HG02798 (cell line): ENCODE results near the gene OR4D2.
A peak's percentile ranks its signal among the peaks of the same experiment; 100 is the strongest.

Experiments
- ATAC-seq: cut with Tn5 transposase; IDR thresholded peaks from one replicate; pipeline ENCODE4 v1.9.1; 2021; ENCODE audit warnings: mild to moderate bottlenecking; ENCODE audit not compliant: unreplicated experiment, poor library complexity

OR4D2 gene

GRCh38 chr17:58205936-58206335, 39.2 kb downstream of the OR4D2 start:
- ATAC-seq, result no peak

DNA sequence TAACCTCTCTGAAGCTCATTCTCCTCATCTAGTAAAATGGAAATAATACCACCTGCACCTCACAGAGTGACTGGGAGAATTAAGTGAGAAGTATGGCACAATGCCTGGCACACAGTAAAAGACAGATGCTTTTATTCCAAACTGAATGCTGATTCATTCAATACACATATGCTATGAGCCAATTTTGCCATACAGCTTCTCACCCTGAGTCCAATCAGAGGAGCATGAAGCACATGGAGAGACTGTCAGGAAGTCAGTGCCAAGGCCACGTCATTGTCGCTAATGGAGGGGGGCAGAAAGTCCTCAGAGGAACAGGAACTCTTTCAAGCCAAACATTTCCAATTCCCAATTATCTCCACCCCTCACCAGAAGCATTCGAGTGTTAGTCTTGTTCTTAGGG, 40.7 kb downstream of the OR4D2 start:
- ATAC-seq, result no peak

GRCh38 chr17:58208344-58208743, 41.6 kb downstream of the OR4D2 start:
- ATAC-seq, result no peak

DNA sequence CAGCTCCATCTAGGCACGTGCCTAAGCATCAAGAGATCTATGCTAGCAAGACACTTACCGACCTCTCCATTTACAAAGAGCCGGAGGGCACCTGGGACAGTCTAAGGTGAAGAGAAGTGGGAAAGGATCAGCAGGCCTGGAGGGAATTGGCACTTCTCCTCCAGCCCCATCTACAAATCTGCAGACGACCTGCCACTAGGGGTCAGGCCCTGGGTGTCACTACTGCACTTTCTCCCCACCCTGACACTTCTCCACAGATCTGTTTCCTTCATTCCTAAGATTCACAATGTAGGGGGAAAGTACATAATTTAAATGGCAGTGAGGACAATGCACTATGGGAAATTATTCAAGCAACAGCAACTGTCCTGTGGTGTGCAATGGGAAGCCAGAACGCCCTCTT, 44.1 kb downstream of the OR4D2 start:
- no peak for ATAC-seq

- ATAC-seq, result no peak
Observed at GRCh38 chr17:58215685-58216084, 48.9 kb downstream of the OR4D2 start.

GRCh38 chr17:58217766-58218165, 51.0 kb downstream of the OR4D2 start:
- no peak for ATAC-seq

- peak; percentile 98 for ATAC-seq
Observed at GRCh38 chr17:58219007-58219788, 52.4 kb downstream of the OR4D2 start, which contains the start of gene MKS1. Gene MKS1, minus strand, starts transcription at chr17:58219255. Its CDS starts 25 bp downstream, at chr17:58219230.

DNA sequence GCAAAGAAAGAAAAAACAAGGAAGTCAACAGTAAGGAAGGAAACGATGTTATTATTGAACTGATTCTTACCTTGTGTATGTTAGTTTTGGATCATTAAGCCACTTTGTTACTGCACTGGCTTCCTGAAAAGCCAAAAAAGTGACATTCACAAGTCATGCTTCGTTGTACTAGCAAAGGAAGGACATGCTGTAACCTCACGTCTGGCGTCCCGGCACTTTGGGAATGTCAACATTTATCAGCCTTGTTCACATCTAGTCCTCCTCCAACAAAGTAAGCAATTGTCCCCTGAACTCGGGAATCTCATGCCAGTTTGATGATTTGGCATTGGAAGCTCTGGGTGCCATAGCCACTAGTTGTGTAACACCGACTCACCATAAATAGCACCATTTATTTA, 53.0 kb downstream of the OR4D2 start:
- no peak for ATAC-seq
